WTC11 (cell line): ENCODE measurements around the gene CTXN3. TPM values are rescaled to one million over a fixed set of nuclear protein-coding genes. Genes with fewer than 3 reads are reported as not detected.

ENCODE experiments used
- ATAC-seq: fragments of 200-7000 bp; cut with Tn5 transposase; 2 replicates; pipeline ENCODE4 v1.10.0; 2021; ENCODE audit warnings: mild to moderate bottlenecking, moderate library complexity
- CTCF ChIA-PET: fragments of 300-600 bp; sonication (Branson Sonifier 250); formaldehyde crosslinking; loops from one replicate; lab custom pipeline; 2021; ENCODE audit warnings: antibody characterized with exemption; lab: Charles Lee
- POLR2A ChIA-PET: fragments of 350-600 bp; sonication (Branson Sonifier 250); formaldehyde crosslinking; loops from one replicate; lab custom pipeline; 2021; ENCODE audit warnings: antibody characterized with exemption; lab: Charles Lee
- DNase-seq: peaks from one replicate; pipeline ENCODE4 v3.0.0; 2021; ENCODE audit warnings: low spot score
- H3K27ac Mint-ChIP-seq: 2 replicates; pipeline ENCODE4 v1.8.0; 2021; ENCODE audit warnings: mixed read lengths
- H3K27me3 Mint-ChIP-seq: 2 replicates; pipeline ENCODE4 v1.8.0; 2021; ENCODE audit warnings: low read depth, mild to moderate bottlenecking, moderate library complexity, mixed read lengths
- H3K36me3 Mint-ChIP-seq: 2 replicates; pipeline ENCODE4 v1.8.0; 2021; ENCODE audit warnings: mixed read lengths
- H3K4me1 Mint-ChIP-seq: 2 replicates; pipeline ENCODE4 v1.8.0; 2022; ENCODE audit warnings: mixed read lengths
- H3K4me3 Mint-ChIP-seq: 2 replicates; pipeline ENCODE4 v1.8.0; 2021; ENCODE audit warnings: mild to moderate bottlenecking, moderate library complexity, mixed read lengths
- H3K9me3 Mint-ChIP-seq: 2 replicates; pipeline ENCODE4 v1.8.0; 2021; ENCODE audit warnings: mixed read lengths
- ARID4B ChIP-seq: sonication (generic); formaldehyde crosslinking; IDR thresholded peaks from 2 replicates; pipeline ENCODE4 v1.8.0; 2023; ENCODE audit warnings: missing genetic modification reagents, mild to moderate bottlenecking, borderline replicate concordance
- ATF2 ChIP-seq: sonication (generic); formaldehyde crosslinking; IDR thresholded peaks from 2 replicates; pipeline ENCODE4 v1.8.1; 2022; ENCODE audit warnings: low read depth, missing genetic modification reagents, borderline replicate concordance
- CBFB ChIP-seq: sonication (generic); formaldehyde crosslinking; IDR thresholded peaks from 2 replicates; pipeline ENCODE4 v1.8.1; 2022; ENCODE audit warnings: mild to moderate bottlenecking, low read depth, missing genetic modification reagents
- ERG ChIP-seq: fragments of 250-450 bp; sonication (Bioruptor Pico); IDR thresholded peaks from 2 replicates; pipeline ENCODE4 v1.8.0; 2021; ENCODE audit warnings: mild to moderate bottlenecking
- FOXJ3 ChIP-seq: sonication (generic); formaldehyde crosslinking; IDR thresholded peaks from 2 replicates; pipeline ENCODE4 v1.9.0; 2021; ENCODE audit warnings: missing genetic modification reagents, mild to moderate bottlenecking, borderline replicate concordance
- FOXP4 ChIP-seq: sonication (generic); formaldehyde crosslinking; IDR thresholded peaks from 2 replicates; pipeline ENCODE4 v1.8.0; 2022; ENCODE audit warnings: mild to moderate bottlenecking, missing genetic modification reagents
- MAX ChIP-seq: sonication (generic); formaldehyde crosslinking; IDR thresholded peaks from 2 replicates; pipeline ENCODE4 v1.8.0; 2022; ENCODE audit warnings: mild to moderate bottlenecking, missing genetic modification reagents
- PRRX2 ChIP-seq: fragments of 250-450 bp; sonication (Bioruptor Pico); IDR thresholded peaks from 2 replicates; pipeline ENCODE4 v1.8.0; 2021; ENCODE audit warnings: mild to moderate bottlenecking
- RORB ChIP-seq: fragments of 250-450 bp; sonication (Bioruptor Pico); IDR thresholded peaks from 2 replicates; pipeline ENCODE4 v1.9.0; 2021; ENCODE audit warnings: mild to moderate bottlenecking
- SMAD3 ChIP-seq: sonication (generic); formaldehyde crosslinking; IDR thresholded peaks from 2 replicates; pipeline ENCODE4 v1.8.0; 2022; ENCODE audit warnings: missing genetic modification reagents, mild to moderate bottlenecking, borderline replicate concordance
- SMAD4 ChIP-seq: sonication (generic); formaldehyde crosslinking; IDR thresholded peaks from 2 replicates; pipeline ENCODE4 v1.8.0; 2022; ENCODE audit warnings: mild to moderate bottlenecking, missing genetic modification reagents
- TCF7 ChIP-seq: sonication (generic); formaldehyde crosslinking; IDR thresholded peaks from 2 replicates; pipeline ENCODE4 v1.8.0; 2022; ENCODE audit warnings: mild to moderate bottlenecking, low read depth, missing genetic modification reagents, moderate library complexity
- USF1 ChIP-seq: sonication (generic); formaldehyde crosslinking; IDR thresholded peaks from 2 replicates; pipeline ENCODE4 v1.8.0; 2022; ENCODE audit warnings: mild to moderate bottlenecking, missing genetic modification reagents
- ZBTB43 ChIP-seq: sonication (generic); formaldehyde crosslinking; IDR thresholded peaks from 2 replicates; pipeline ENCODE4 v1.8.1; 2023; ENCODE audit warnings: mild to moderate bottlenecking, missing genetic modification reagents
- ZNF121 ChIP-seq: sonication (generic); formaldehyde crosslinking; IDR thresholded peaks from 2 replicates; pipeline ENCODE4 v1.8.0; 2023; ENCODE audit warnings: missing genetic modification reagents
- ZNF263 ChIP-seq: sonication (generic); formaldehyde crosslinking; IDR thresholded peaks from 2 replicates; pipeline ENCODE4 v1.8.1; 2022; ENCODE audit warnings: low read depth, mild to moderate bottlenecking, moderate library complexity, missing genetic modification reagents
- ZNF317 ChIP-seq: sonication (generic); formaldehyde crosslinking; IDR thresholded peaks from 2 replicates; pipeline ENCODE4 v1.8.1; 2023; ENCODE audit warnings: low read depth, mild to moderate bottlenecking, moderate library complexity, missing genetic modification reagents, borderline replicate concordance
- ZSCAN18 ChIP-seq: fragments of 250-450 bp; sonication (Bioruptor Pico); IDR thresholded peaks from 2 replicates; pipeline ENCODE4 v2.1.2; 2022; ENCODE audit warnings: mild to moderate bottlenecking, moderate library complexity
- total RNA-seq: library from RNA; stranded (reverse); gene quantifications from 3 replicates; pipeline ENCODE4 v1.2.3, GENCODE V29; 2021

CTXN3 gene
- total RNA-seq, 1 experiment from 2014 or later: not detected

GRCh38 chr5:127685662-127686061 is 36.8 kb downstream of the CTXN3 start (continued):
- no peak for TF ChIP-seq FOXP4
- no peak for TF ChIP-seq RORB (CRISPR knock-in tag)
- TF ChIP-seq ARID4B (CRISPR knock-in tag): no peak
- TF ChIP-seq ZSCAN18 (CRISPR knock-in tag): no peak
- TF ChIP-seq MAX (CRISPR knock-in tag): no peak
- no peak for TF ChIP-seq SMAD3 (CRISPR knock-in tag)
- no peak for TF ChIP-seq FOXJ3 (CRISPR knock-in tag)
- no peak for TF ChIP-seq USF1 (CRISPR knock-in tag)
- TF ChIP-seq ZNF263 (CRISPR knock-in tag): no peak
- no peak for TF ChIP-seq CBFB
- no peak for TF ChIP-seq ZNF121 (CRISPR knock-in tag)

- H3K9me3 Mint-ChIP-seq: peaks cover 6% of the 10 kb centered on the region
Measured at GRCh38 chr5:127686424-127686823, 37.5 kb downstream of the CTXN3 start.

More at GRCh38 chr5:127686424-127686823, 37.5 kb downstream of the CTXN3 start:
- Mint-ChIP-seq H3K27me3 (no peaks in the 10 kb centered on the region), H3K36me3 (no peaks in the 10 kb centered on the region), H3K4me3 (no peak overlapping the region), H3K27ac (no peak overlapping the region), H3K4me1 (no peaks in the 10 kb centered on the region)
- ATAC-seq: no peak
- ChIA-PET POLR2A (no interaction called here), CTCF (no interaction called here)
- no peak for TF ChIP-seq ZBTB43 (CRISPR knock-in tag)
- TF ChIP-seq ATF2 (CRISPR knock-in tag): no peak
- TF ChIP-seq ERG: no peak
- no peak for TF ChIP-seq TCF7 (CRISPR knock-in tag)
- TF ChIP-seq USF1 (CRISPR knock-in tag): no peak
- TF ChIP-seq PRRX2 (CRISPR knock-in tag): no peak
- TF ChIP-seq ZNF317: no peak
- no peak for TF ChIP-seq SMAD4 (CRISPR knock-in tag)
- DNase-seq: no peak
